Neural cell (in vitro differentiated cells): ENCODE data around the gene PLEKHH2. TPM values are rescaled to one million over a fixed set of nuclear protein-coding genes. Genes with fewer than 3 reads are reported as not detected.

ENCODE experiments used
- H2AFZ ChIP-seq: fragments of 200-600, 300-800 bp; sonication (generic), shearing (Covaris generic); 2 replicates; pipeline ENCODE4 v1.6.0; 2014; ENCODE audit warnings: low read depth, mild to moderate bottlenecking, antibody characterized with exemption, low read length, moderate library complexity
- H3F3A ChIP-seq: fragments of 200-600 bp; shearing (Covaris generic); 2 replicates; pipeline ENCODE4 v1.6.1; 2016; ENCODE audit warnings: mild to moderate bottlenecking, moderate library complexity, mixed read lengths, antibody characterized with exemption, low read length; ENCODE audit not compliant: insufficient read depth, poor library complexity, severe bottlenecking
- H3K27ac ChIP-seq: fragments of 200-600, 300-800 bp; sonication (generic), shearing (Covaris generic); 2 replicates; pipeline ENCODE4 v1.5.1; 2014; ENCODE audit warnings: mild to moderate bottlenecking, low read length, moderate library complexity
- H3K27me3 ChIP-seq: fragments of 300-800, 200-600 bp; sonication (generic), shearing (Covaris generic); 2 replicates; pipeline ENCODE4 v1.6.0; 2014; ENCODE audit warnings: mild to moderate bottlenecking, low read depth, low read length, moderate library complexity; ENCODE audit not compliant: insufficient read depth
- H3K36me3 ChIP-seq: fragments of 300-800, 200-600 bp; sonication (generic), shearing (Covaris generic); 2 replicates; pipeline ENCODE4 v1.5.1; 2014; ENCODE audit warnings: mild to moderate bottlenecking, antibody characterized with exemption, low read length, moderate library complexity; ENCODE audit not compliant: insufficient read depth
- H3K4me2 ChIP-seq: fragments of 300-800, 200-600 bp; sonication (generic), shearing (Covaris generic); 2 replicates; pipeline ENCODE4 v1.6.0; 2014; ENCODE audit warnings: mild to moderate bottlenecking, low read length
- H3K4me3 ChIP-seq: fragments of 300-800, 200-600 bp; sonication (generic), shearing (Covaris generic); 2 replicates; pipeline ENCODE4 v1.5.1; 2014; ENCODE audit warnings: mild to moderate bottlenecking, low read length, moderate library complexity
- H3K79me2 ChIP-seq: fragments of 200-600 bp; shearing (Covaris generic); replicated peaks from 2 replicates; pipeline ENCODE4 v1.6.0; 2014; ENCODE audit warnings: mild to moderate bottlenecking, low read length, moderate library complexity; ENCODE audit not compliant: insufficient read depth
- H3K9ac ChIP-seq: fragments of 300-800, 200-600 bp; sonication (generic), shearing (Covaris generic); 2 replicates; pipeline ENCODE4 v1.6.1; 2016; ENCODE audit warnings: mild to moderate bottlenecking, low read length, mixed read lengths
- H3K9me2 ChIP-seq: fragments of 200-600 bp; shearing (Covaris generic); 2 replicates; pipeline ENCODE4 v1.6.1; 2016; ENCODE audit warnings: mild to moderate bottlenecking, low read length, mixed read lengths; ENCODE audit not compliant: insufficient read depth
- H3K9me3 ChIP-seq: fragments of 200-600, 300-800 bp; sonication (generic), shearing (Covaris generic); 2 replicates; pipeline ENCODE4 v1.6.1; 2016; ENCODE audit warnings: mild to moderate bottlenecking, mixed run types, low read length, moderate library complexity, mixed read lengths
- H4K20me1 ChIP-seq: fragments of 200-600 bp; shearing (Covaris generic); 2 replicates; pipeline ENCODE4 v1.6.1; 2016; ENCODE audit warnings: mild to moderate bottlenecking, mixed run types; ENCODE audit not compliant: insufficient read depth
- EZH2 ChIP-seq: fragments of 200-600, 300-800 bp; shearing (Covaris generic), sonication (generic); IDR thresholded peaks from 2 replicates; pipeline ENCODE4 v1.6.1; 2014; ENCODE audit warnings: antibody characterized with exemption, low read length, borderline replicate concordance, mild to moderate bottlenecking; ENCODE audit not compliant: insufficient read depth, poor library complexity, severe bottlenecking
- MXI1 ChIP-seq: fragments of 450-650 bp; conservative IDR thresholded peaks from 2 replicates; pipeline ENCODE4 v1.6.1; 2014; ENCODE audit warnings: antibody characterized with exemption, mild to moderate bottlenecking; ENCODE audit not compliant: poor library complexity, severe bottlenecking
- RAD21 ChIP-seq: fragments of 450-650 bp; conservative IDR thresholded peaks from 2 replicates; pipeline ENCODE4 v1.6.1; 2014; ENCODE audit warnings: antibody characterized with exemption, mild to moderate bottlenecking, moderate library complexity
- TAF1 ChIP-seq: IDR thresholded peaks from 2 replicates; pipeline ENCODE4 v1.6.1; 2012; ENCODE audit warnings: low read depth
- polyA plus RNA-seq: library from polyadenylated mRNA; depleted of rRNA; stranded (reverse); fragments of >200 nt; gene quantifications from 2 replicates; pipeline ENCODE4 v1.2.3, GENCODE V29; 2014
- TF ChIP-seq, protein P1 (sequence below): fragments of 450-650 bp; IDR thresholded peaks from 2 replicates; pipeline ENCODE4 v1.5.1; 2014; ENCODE audit warnings: antibody characterized with exemption, mild to moderate bottlenecking, moderate library complexity; ENCODE audit not compliant: poor library complexity, severe bottlenecking
- TF ChIP-seq, protein P2 (sequence below): IDR thresholded peaks from 2 replicates; pipeline ENCODE4 v1.6.1; 2012; ENCODE audit warnings: borderline replicate concordance

Gene PLEKHH2
- polyA plus RNA-seq, 1 donor from 2014 or later, result 0.50 TPM

DNA sequence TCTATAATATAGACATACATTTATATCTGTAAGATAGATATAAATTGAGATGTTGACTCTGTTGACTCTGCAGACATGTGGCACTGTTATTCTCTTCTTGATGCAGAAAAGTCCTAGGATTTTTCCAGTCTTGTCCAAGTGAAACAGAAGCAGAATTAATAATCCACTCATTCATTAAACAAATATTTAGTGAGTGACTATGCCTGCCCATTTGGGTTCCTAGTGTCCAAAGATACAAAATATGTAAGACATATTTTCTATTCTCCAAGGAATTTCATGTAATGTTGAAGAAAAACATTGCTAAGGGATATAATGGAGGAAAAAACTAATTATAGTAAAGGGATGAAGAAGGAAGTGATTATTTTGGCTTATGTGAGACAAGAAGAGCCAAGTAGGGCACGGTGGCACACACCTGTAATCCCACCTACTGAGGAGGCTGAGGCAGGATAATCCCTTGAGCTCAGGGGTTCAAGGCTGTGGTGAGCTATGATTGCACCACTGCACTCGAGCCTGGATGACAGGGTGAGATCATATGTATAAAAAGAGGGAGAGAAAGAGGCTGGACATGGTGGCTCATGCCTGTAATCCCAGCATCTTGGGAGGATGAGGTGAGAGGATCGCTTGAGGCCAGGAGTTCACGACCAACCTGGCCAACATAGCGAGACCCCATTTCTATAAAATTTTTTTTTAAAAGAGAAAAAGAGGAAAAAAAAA, 19.9 kb upstream of the PLEKHH2 start:
- no peaks in the 10 kb centered on the region for H4K20me1 ChIP-seq
- H3K36me3 ChIP-seq, result no peaks in the 10 kb centered on the region
- no peaks in the 10 kb centered on the region for H3K9me2 ChIP-seq
- H3K27me3 ChIP-seq, result no peaks in the 10 kb centered on the region
- no peak overlapping the region for H3K27ac ChIP-seq
- no peaks in the 10 kb centered on the region for H3K79me2 ChIP-seq
- no peak overlapping the region for H3K4me2 ChIP-seq
- H3K9ac ChIP-seq, result no peak overlapping the region
- TF ChIP-seq, protein P1, sequence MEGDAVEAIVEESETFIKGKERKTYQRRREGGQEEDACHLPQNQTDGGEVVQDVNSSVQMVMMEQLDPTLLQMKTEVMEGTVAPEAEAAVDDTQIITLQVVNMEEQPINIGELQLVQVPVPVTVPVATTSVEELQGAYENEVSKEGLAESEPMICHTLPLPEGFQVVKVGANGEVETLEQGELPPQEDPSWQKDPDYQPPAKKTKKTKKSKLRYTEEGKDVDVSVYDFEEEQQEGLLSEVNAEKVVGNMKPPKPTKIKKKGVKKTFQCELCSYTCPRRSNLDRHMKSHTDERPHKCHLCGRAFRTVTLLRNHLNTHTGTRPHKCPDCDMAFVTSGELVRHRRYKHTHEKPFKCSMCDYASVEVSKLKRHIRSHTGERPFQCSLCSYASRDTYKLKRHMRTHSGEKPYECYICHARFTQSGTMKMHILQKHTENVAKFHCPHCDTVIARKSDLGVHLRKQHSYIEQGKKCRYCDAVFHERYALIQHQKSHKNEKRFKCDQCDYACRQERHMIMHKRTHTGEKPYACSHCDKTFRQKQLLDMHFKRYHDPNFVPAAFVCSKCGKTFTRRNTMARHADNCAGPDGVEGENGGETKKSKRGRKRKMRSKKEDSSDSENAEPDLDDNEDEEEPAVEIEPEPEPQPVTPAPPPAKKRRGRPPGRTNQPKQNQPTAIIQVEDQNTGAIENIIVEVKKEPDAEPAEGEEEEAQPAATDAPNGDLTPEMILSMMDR, result no peak
- TF ChIP-seq, protein P2, sequence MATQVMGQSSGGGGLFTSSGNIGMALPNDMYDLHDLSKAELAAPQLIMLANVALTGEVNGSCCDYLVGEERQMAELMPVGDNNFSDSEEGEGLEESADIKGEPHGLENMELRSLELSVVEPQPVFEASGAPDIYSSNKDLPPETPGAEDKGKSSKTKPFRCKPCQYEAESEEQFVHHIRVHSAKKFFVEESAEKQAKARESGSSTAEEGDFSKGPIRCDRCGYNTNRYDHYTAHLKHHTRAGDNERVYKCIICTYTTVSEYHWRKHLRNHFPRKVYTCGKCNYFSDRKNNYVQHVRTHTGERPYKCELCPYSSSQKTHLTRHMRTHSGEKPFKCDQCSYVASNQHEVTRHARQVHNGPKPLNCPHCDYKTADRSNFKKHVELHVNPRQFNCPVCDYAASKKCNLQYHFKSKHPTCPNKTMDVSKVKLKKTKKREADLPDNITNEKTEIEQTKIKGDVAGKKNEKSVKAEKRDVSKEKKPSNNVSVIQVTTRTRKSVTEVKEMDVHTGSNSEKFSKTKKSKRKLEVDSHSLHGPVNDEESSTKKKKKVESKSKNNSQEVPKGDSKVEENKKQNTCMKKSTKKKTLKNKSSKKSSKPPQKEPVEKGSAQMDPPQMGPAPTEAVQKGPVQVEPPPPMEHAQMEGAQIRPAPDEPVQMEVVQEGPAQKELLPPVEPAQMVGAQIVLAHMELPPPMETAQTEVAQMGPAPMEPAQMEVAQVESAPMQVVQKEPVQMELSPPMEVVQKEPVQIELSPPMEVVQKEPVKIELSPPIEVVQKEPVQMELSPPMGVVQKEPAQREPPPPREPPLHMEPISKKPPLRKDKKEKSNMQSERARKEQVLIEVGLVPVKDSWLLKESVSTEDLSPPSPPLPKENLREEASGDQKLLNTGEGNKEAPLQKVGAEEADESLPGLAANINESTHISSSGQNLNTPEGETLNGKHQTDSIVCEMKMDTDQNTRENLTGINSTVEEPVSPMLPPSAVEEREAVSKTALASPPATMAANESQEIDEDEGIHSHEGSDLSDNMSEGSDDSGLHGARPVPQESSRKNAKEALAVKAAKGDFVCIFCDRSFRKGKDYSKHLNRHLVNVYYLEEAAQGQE, result no peak
- H3F3A ChIP-seq, result no peaks in the 10 kb centered on the region
- H3K4me3 ChIP-seq, result no peak overlapping the region
- no peak overlapping the region for H2AFZ ChIP-seq
- no peaks in the 10 kb centered on the region for H3K9me3 ChIP-seq

DNA sequence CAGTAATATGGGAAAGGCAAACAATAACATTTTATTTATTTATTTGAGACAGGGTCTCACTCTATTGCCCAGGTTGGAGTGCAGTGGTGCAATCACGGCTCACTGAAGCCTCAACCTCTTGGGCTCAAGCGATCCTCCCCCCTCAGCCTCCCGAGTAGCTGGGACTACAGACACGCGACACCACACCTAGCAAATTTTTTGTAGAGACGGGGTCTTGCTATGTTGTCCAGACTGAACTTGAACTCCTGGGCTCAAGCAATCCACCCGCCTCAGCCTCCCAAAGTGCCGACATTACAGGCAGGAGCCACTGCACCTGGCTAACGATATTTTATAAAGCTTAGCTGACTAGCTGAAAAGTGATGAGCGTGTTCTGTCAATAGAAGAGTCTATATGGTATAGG, 17.5 kb upstream of the PLEKHH2 start:
- Histone ChIP-seq H3K4me2 (no peak overlapping the region), H3K9me3 (no peaks in the 10 kb centered on the region), H3K27ac (no peak overlapping the region), H3K36me3 (no peaks in the 10 kb centered on the region), H3K27me3 (no peaks in the 10 kb centered on the region), H3K9me2 (no peaks in the 10 kb centered on the region), H2AFZ (no peak overlapping the region), H3K79me2 (no peaks in the 10 kb centered on the region), H3F3A (no peaks in the 10 kb centered on the region), H3K4me3 (no peak overlapping the region), H3K9ac (no peak overlapping the region), H4K20me1 (no peaks in the 10 kb centered on the region)
- TF ChIP-seq RAD21, result no peak
- TF ChIP-seq MXI1, result no peak
- no peak for TF ChIP-seq EZH2

DNA sequence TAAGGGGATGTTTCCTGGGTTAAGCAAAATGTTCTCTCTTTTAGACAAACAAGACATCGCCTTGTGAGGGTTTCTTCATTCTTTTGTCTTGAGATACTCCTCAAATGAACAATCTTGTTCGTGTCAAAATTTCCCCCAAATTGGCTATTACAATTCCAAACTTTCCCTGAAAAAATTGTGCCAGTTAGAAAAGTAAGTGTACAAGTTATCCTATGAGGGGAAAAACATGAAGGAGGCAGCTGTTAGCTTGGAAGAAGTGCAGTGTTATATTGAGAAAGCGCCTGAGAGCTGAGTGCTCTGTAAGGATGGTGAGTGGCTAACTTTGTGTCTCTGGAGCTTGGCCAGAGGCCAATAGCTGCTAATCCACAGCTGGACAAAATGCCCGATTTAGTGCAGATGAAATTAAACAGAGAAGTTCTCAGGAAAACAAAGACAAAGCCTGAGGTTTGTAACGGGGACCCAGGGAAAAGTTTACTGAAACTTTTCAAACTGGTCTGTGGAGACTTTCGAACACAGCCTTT, 14.1 kb upstream of the PLEKHH2 start:
- Histone ChIP-seq H3K4me3 (no peak overlapping the region), H3K9ac (no peak overlapping the region), H2AFZ (no peak overlapping the region), H3K4me2 (no peak overlapping the region), H3K27me3 (no peaks in the 10 kb centered on the region), H3K9me3 (no peaks in the 10 kb centered on the region), H3K36me3 (no peaks in the 10 kb centered on the region), H3K27ac (no peak overlapping the region), H3K79me2 (no peaks in the 10 kb centered on the region), H3F3A (no peaks in the 10 kb centered on the region), H3K9me2 (no peaks in the 10 kb centered on the region), H4K20me1 (no peaks in the 10 kb centered on the region)
- TF ChIP-seq MXI1, result no peak
- no peak for TF ChIP-seq RAD21
- TF ChIP-seq, protein P2, result no peak
- TF ChIP-seq TAF1, result no peak
